NT2/D1 (cell line): Measurements from ENCODE around the gene DUSP22.

ENCODE experiments used
- DNase-seq: peaks from one replicate; pipeline ENCODE4 v3.0.0-alpha.2; 2011; ENCODE audit warnings: low read depth, low spot score
- H3K27me3 ChIP-seq: 2 replicates; pipeline ENCODE4 v1.6.0; 2011; ENCODE audit warnings: mild to moderate bottlenecking; ENCODE audit not compliant: insufficient read length, insufficient read depth
- H3K36me3 ChIP-seq: 2 replicates; pipeline ENCODE4 v1.6.1; 2011; ENCODE audit warnings: mild to moderate bottlenecking, low read length, mixed read lengths; ENCODE audit not compliant: insufficient read depth, insufficient read length
- H3K4me1 ChIP-seq: 2 replicates; pipeline ENCODE4 v1.5.1; 2011; ENCODE audit not compliant: insufficient read depth, insufficient read length
- H3K4me3 ChIP-seq: 2 replicates; pipeline ENCODE4 v1.5.1; 2011; ENCODE audit warnings: low read depth; ENCODE audit not compliant: insufficient read length
- H3K9ac ChIP-seq: 2 replicates; pipeline ENCODE4 v1.6.0; 2011; ENCODE audit warnings: low read depth; ENCODE audit not compliant: insufficient read length
- H3K9me3 ChIP-seq: 2 replicates; pipeline ENCODE4 v1.5.1; 2011; ENCODE audit warnings: mild to moderate bottlenecking, low read length; ENCODE audit not compliant: insufficient read depth
- SUZ12 ChIP-seq: IDR thresholded peaks from 2 replicates; pipeline ENCODE4 v1.6.1; 2011; ENCODE audit not compliant: insufficient read length, insufficient read depth; ENCODE audit errors: extremely low read depth
- YY1 ChIP-seq: IDR thresholded peaks from 2 replicates; pipeline ENCODE4 v1.6.1; 2011; ENCODE audit not compliant: insufficient read length, insufficient read depth
- ZNF274 ChIP-seq: IDR thresholded peaks from 2 replicates; pipeline ENCODE4 v1.6.1; 2011; ENCODE audit warnings: mild to moderate bottlenecking, low read depth, low read length

The DUSP22 gene

DNA sequence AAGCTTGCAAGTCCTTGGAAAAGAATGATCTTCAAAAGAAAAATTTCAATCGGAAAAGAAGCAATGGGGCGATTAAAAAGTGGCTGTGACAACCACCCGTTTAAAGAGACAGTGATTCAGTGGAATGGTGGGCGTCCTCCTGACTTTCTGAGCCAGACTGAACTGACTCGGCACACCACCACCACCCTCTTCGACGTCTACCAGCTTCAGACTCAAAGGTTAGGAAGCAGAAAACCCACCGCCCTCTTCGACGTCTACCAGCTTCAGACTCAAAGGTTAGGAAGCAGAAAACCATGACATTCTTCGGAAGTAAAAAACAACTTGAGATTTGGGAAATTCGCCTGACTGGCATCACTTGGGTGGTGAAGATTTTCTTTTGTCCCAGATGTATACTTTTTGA, 71.0 kb downstream of the DUSP22 start:
- H3K36me3 ChIP-seq: no peaks in the 10 kb centered on the region
- TF ChIP-seq YY1 (no peak), SUZ12 (no peak), ZNF274 (no peak)
- no peak overlapping the region for H3K9ac ChIP-seq
- H3K27me3 ChIP-seq: peaks cover 96% of the 10 kb centered on the region
- DNase-seq: no peak
- peaks cover 26% of the 10 kb centered on the region for H3K9me3 ChIP-seq
- H3K4me1 ChIP-seq: no peaks in the 10 kb centered on the region
- no peak overlapping the region for H3K4me3 ChIP-seq

- H3K9ac ChIP-seq: no peak overlapping the region
- H3K4me3 ChIP-seq: no peak overlapping the region
- H3K36me3 ChIP-seq: no peaks in the 10 kb centered on the region
- no peaks in the 10 kb centered on the region for H3K4me1 ChIP-seq
- no peak for TF ChIP-seq YY1
- no peak for TF ChIP-seq SUZ12
- TF ChIP-seq ZNF274: no peak
- DNase-seq: no peak
- H3K9me3 ChIP-seq: peaks cover 26% of the 10 kb centered on the region
- peaks cover 96% of the 10 kb centered on the region for H3K27me3 ChIP-seq
Measured at GRCh38 chr6:363909-364308, 71.6 kb downstream of the DUSP22 start.

DNA sequence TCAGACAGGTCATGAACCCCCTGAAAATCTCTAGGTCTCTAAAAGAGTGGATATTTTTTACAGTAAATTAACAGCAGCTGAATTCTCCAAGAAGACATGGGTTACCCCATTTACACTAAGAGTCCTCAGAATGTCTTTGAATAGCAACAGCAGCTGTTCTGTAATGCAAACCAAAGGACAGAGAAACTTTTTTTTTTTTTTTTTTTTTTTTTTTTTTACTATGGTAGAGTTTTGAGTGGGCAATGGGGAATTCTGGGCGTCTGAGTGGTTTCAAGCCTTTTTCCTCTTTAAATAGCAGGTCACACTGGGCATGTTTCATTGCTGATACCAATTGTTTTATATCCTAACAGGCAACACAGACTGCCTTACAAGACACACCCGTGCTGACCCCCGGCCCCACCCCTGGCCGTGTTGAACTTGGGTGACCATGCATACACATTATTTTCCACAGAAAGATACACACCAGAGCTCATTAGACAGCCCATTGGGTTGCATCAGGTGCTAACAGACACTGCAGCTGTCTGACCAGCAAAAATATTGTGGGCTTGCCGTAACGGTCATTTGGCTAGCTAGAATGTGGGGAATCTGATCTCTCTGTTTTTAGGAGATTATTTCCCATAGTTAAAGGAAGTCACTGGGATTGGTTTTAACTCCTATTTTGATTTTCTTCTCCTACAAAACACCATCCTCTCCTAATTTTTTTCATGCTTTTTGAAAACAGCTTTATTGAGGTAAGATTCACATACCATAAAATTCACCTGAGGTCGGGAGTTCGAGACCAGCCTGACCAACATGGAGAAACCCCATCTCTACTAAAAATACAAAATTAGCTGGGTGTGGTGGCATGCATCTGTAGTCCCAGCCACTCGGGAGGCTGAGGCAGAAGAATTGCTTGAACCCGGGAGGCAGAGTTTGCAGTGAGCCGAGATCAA, 72.6 kb downstream of the DUSP22 start:
- TF ChIP-seq SUZ12 (no peak), YY1 (no peak), ZNF274 (no peak)
- H3K4me3 ChIP-seq: no peak overlapping the region
- H3K27me3 ChIP-seq: peaks cover 98% of the 10 kb centered on the region
- no peaks in the 10 kb centered on the region for H3K36me3 ChIP-seq
- peaks cover 26% of the 10 kb centered on the region for H3K9me3 ChIP-seq
- H3K4me1 ChIP-seq: peaks cover 2% of the 10 kb centered on the region
- no peak overlapping the region for H3K9ac ChIP-seq
- DNase-seq: no peak

DNA sequence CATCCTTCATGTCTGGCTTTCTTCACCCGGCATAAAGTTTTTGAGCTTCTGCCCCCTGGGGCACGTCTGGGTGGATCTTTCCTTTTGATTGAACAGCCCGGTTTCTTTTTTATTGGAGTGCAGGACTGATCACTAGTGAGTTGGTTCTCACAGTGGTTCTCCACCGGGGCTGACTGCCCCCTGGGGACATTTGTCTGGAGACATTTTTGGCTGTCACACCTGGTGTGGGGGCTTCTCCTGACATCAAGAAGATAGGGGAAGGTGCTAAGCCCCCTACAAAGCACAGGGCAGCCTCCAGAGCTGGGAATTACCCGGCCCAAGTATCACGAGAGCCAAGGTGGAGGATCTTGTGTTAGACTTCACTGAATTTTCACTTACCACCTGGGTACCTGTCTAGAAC, 73.5 kb downstream of the DUSP22 start:
- Histone ChIP-seq H3K9ac (no peak overlapping the region), H3K4me3 (no peak overlapping the region), H3K9me3 (peaks cover 26% of the 10 kb centered on the region), H3K4me1 (peaks cover 2% of the 10 kb centered on the region), H3K27me3 (peaks cover 98% of the 10 kb centered on the region), H3K36me3 (no peaks in the 10 kb centered on the region)
- TF ChIP-seq ZNF274: no peak
- no peak for TF ChIP-seq SUZ12
- no peak for TF ChIP-seq YY1
- DNase-seq: no peak

- TF ChIP-seq SUZ12: no peak
- Histone ChIP-seq H3K27me3 (peaks cover 94% of the 10 kb centered on the region), H3K4me3 (no peak overlapping the region), H3K9ac (no peak overlapping the region), H3K4me1 (peaks cover 2% of the 10 kb centered on the region), H3K9me3 (peaks cover 26% of the 10 kb centered on the region), H3K36me3 (no peaks in the 10 kb centered on the region)
- DNase-seq: no peak
Measured at GRCh38 chr6:366389-367297, 74.4 kb downstream of the DUSP22 start.

DNA sequence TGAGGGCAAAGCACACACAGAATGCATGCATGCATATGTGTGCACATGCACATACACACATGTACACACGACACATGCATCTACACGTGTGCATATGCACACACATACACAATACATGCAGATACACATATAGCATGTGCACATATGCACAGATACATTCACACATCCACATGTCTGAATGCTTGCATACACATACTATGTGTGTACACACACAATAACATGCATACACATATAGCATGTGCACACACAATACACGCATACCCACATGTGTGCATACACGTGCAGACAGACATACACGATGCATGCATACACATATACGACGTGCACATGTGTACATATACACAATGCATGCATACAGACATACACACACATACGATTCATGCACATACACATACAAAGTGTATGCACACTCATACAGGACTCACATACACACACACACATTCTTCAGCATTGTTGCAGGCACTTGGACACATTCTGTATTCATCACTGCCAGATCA, 75.1 kb downstream of the DUSP22 start:
- no peak for DNase-seq
- H3K9ac ChIP-seq: no peak overlapping the region
- H3K27me3 ChIP-seq: peaks cover 95% of the 10 kb centered on the region
- no peaks in the 10 kb centered on the region for H3K36me3 ChIP-seq
- H3K4me1 ChIP-seq: peaks cover 2% of the 10 kb centered on the region
- H3K9me3 ChIP-seq: peaks cover 26% of the 10 kb centered on the region
- H3K4me3 ChIP-seq: no peak overlapping the region
- TF ChIP-seq YY1: no peak
- no peak for TF ChIP-seq ZNF274
- TF ChIP-seq SUZ12: no peak

DNA sequence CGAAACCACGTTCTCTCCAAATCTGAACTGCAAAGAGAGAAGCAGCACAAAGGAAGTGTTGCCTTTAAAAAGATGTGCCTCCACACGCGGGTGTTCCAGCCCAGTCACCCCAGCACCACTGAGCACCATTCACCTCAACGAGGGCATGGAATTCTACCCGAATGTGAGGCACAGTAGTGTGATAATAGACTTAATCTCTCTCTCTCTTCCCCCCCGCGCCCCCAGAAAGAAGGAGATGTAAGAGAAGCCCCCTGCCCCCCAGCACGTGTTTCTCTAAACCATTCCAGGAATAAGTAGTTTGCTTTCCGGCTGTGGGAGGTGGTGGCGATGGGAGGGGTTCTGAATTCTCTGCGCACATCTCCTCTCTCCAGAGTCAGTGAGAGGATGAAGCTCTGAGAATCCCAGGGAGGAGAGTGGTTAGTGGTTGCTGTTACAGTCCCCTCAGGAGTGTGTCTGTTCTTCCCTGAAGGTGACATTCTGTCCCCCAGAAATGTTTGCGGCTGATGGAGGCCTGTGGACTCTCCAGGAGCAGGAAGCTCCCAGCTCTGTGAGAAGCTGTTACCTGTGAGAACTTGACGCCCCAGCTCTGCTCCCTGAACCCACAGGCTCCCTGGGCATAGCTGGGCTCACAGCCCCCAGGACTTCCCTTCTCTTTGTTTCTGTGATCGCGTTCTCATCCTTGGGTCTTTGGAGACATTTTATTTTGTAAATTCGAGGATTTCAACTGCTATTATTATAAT, 75.8 kb downstream of the DUSP22 start:
- no peak overlapping the region for H3K4me3 ChIP-seq
- H3K9me3 ChIP-seq: peaks cover 18% of the 10 kb centered on the region
- H3K4me1 ChIP-seq: peaks cover 2% of the 10 kb centered on the region
- no peak for DNase-seq
- no peak for TF ChIP-seq YY1
- no peak for TF ChIP-seq SUZ12
- H3K9ac ChIP-seq: no peak overlapping the region
- H3K27me3 ChIP-seq: peaks cover 95% of the 10 kb centered on the region
- no peaks in the 10 kb centered on the region for H3K36me3 ChIP-seq
